ENCODE results near the gene NSUN6.
"Not testable (repeated sequence)": the region's sequence is repeated elsewhere in the genome, so short reads cannot be mapped to it uniquely, and the experiment has no call there.

NSUN6 gene

DNA sequence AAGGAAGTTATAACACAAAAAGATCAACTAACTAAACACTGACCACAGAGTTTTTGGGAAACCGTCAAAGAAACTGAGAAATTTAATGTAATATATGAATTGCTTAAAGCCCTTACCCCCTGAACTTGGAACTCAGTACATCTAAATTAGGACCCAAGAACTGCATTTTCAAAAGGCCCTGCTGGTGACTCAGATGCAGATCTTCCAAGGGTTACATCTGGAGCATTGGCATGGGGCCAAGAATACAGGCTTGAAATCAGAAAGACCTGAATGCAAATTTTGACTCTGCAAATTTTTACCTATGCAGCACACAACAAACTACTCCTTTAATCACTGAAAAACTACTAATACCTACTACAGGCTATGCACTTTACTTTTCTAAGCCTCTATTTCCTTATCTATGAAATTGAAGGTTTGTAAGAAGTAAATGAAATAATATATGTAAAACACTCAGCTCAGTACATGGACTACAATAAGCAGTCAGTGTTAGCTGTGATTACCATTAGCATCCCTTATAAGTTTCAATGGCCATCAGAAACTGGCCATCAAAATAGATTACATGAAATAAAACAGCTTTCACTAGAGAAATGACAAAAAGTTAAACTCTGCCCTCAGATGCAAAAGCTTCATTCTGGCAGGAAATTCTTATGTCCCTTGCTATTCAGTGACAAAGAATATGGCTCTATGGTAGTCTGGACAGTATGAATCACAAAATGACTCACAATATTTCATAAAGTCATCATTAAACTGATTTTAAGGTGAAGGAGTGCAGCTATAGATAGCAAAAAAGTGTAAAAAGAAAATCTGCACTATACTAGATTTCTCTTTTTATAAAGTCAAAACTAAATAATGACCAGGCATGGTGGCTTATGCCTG lies 43.6 kb downstream of the NSUN6 start:
- DNase-seq = peak; percentile 53

DNA sequence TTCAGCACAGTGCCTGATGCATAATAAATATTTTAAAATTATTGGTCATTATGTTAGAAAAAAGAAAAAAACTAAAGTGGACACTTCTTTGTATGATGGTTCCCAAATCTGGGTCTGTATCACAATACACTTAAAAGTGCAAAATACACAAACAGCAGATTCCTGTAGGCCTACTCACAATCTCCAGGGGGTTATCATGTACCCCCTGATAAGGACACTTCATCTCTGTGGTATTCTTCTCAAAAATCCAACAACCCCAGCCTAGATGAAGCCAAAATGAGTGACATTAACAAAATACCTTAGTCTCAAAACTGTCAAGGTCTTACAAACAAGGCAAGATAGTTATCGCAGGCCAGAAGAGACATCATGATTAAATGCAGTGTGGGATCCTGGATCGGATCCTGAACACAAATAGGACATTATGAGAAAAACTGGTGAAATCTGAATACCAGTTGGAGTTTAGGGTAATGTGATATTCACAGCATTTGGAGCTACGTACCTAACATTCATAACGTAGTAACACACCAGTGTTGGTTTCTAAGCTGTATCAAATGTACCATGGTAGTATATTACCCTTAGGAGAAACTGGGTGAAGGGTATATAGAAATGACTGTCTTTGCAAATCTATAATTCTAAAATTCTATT lies 45.2 kb downstream of the NSUN6 start:
- no peak for DNase-seq

DNA sequence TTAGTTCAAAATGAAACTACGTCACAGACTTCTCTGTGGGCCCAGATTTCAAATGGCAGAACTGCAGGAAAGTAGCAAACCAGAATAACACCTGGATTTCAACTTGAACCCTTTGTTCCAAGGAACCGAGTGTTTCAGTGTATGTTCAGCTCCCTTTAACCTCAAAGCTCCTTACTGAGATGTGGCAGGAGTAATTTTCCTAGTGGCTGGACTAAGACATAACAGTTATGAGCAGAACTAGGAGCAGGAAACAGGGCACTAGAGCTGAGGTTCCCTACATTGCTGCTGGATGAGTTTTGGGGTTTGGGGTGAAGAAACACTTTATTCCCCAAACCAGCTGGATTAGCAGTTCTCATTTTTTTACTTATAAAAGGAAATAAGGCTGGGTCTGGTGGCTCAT lies 50.1 kb downstream of the NSUN6 start:
- DNase-seq = no peak

DNA sequence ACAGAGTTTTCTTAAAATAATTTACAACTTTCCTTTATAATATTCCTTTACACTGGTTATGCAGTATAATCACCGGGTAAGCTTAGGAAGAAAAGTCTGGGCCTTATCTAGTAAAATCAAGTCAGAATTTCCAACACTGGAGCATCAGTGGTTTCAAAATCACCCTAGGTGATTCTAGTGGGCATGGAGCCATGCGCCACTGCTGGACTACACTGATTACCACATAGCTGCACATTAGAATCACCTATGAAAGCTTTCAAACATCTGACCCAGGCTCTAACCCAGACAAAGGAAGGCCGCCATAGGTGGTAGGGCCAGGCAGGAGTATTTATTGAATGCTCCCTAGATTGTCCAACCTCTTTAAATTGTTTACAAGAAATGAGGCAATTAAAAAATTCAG lies 52.0 kb downstream of the NSUN6 start:
- no peak for DNase-seq

DNA sequence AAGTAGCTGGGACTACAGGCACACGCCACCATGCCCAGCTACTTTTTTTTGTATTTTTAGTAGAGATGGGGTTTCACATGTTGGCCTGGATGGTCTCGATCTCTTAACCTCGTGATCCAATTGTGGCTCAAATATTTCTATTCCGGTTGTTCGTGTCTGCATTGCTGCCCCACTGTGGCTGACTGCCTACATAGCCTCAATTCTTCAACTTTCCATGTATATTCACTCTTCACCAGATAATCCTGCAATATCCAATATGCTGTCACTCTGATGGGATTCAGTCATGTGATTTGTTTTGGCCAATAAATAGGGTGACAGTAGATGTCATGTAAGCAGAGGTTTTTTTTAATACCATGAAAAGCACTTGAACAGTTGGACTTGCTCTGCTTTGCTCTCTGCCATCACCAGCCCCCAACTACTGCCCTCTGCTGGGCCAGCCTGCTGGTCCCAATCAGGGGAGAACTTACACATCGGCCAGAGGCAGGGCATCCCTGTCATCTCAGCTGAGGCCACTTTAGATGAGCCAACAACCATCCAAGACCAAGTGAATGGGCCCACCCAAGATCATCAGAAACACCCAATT lies 56.7 kb downstream of the NSUN6 start:
- DNase-seq = peak; percentile 59

GRCh38 chr10:18591141-18591540 lies 60.2 kb downstream of the NSUN6 start:
- not testable (repeated sequence) for DNase-seq

DNA sequence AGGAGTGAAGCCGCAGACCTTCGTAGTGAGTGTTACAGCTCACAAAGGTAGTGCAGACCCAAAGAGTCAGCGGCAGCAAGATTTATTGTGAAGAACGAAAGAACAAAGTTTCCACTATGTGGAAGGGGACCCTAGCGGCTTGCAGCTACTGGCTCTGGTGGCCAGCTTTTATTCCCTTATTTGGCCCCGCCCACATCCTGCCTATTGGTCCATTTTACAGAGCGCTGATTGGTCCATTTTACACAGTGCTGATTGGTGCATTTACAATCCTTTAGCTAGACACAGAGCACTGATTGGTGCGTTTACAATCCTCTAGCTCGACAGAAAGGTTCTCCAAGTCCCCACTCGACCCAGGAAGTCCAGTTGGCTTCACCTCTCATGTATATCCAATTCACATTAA lies 64.8 kb downstream of the NSUN6 start:
- not testable (repeated sequence) for DNase-seq

DNA sequence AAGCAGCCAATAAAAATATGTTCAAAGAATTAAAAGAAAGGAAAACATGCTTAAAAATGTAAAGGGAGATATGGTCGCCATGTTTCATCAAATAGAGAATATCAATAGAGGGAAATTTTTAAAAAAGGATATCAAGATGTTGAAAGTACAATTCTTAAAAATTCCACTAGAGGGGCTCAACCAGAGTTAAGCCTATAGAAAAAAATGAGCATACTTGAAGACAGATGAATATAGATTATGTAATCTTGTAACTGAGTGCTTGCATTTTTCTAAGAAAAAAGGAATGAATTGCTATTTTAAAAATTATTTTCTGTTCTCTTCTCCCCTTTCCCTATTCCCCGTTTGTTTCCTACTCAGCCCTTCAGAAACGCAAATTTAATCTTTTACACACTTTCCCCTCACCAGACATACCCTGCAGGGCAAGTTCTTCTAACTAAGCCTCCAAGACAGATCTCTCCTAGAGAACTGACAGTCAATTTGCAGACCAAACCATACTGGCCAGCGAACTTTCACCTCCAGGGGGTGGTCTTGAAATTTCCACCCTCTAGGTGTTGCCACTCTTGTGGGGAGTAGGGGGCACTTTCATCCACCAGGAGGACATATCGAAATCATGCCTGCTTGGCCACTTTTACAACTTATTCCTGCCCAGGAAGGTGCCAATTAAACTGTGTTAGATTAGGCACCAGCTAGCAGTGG lies 67.7 kb downstream of the NSUN6 start:
- peak; percentile 85 for DNase-seq

DNA sequence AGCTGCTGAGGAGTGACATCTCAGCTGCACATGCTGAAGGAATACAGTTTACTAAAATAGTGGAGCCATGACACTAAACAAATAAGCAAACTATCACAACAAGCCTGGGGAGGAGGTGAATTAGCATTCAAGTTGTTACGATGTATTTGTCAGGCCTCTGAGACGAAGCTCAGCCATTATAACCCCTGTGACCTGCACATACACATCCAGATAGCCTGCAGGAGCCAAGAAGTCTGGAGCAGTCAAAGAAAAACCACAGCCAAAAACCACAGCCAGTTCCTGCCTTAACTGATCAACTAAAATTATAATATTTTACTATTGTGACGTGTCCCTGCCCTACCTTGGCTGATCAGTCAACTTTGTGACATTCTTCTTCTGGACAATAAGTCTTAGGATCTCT lies 68.6 kb downstream of the NSUN6 start:
- peak; percentile 93 for DNase-seq

DNA sequence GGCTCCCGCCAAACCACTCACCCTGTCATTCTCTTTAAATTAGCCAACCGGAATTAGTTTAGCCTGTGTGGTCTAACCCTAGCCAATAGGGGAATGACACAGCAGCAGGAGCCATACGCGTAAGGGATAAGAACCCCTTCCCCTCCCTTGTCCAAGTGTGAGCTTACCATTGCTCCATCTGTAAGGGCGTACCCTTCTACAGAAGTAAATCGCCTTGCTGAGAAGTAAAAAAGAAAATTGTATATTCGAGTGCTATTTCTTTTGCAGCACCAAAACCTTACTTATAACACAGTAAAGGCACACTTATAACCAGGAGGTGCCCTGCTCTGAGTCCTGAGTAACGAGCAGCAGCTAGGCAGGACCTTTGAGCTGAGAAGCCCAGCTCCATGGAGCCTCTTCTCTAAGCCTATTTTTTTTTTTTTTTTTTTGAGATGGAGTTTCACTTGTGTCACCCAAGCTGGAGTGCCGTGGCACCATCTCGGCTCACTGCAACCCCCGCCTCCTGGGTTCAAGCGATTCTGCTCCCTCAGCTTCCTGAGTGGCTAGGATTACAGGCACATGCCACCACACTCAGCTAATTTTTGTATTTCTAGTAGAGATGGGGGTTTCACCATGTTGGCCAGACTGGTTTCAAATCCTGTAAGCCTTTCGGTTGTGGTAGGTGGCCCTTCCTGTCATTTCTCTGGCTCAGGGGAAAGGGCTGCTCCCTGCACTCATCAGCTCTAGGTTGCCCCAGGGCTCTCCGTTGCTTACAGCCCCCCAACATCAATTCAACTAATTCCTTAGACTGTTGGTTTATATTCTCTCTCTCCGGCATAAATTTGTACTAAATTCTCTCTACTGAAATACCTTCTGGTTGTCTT lies 73.3 kb downstream of the NSUN6 start:
- DNase-seq = no peak

DNA sequence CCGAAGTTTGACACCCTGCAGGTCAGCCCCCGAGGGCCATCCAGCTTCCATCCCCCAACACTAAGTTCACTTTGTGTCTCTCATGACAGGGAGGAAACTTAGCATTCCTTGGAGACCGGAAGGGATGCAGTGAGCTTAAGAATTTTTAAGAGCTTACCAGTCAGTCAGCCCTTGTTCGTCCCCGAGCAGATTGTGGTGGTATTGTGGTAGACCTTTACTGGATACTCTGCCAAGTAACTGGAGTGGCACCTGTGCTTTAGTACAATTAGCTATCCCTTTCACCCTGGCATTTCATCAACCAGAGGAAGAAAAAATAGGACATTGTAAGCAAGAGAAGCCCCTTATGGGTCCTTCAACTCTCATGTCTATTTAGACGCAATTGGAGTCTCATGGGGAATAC lies 74.8 kb downstream of the NSUN6 start:
- DNase-seq = no peak

- DNase-seq = no peak
These were observed 78.3 kb downstream of the NSUN6 start for GRCh38 chr10:18572959-18573561.

GRCh38 chr10:18571780-18572179 lies 79.6 kb downstream of the NSUN6 start:
- DNase-seq = no peak

- no peak for DNase-seq
These were observed 80.3 kb downstream of the NSUN6 start for GRCh38 chr10:18571076-18571475.

DNA sequence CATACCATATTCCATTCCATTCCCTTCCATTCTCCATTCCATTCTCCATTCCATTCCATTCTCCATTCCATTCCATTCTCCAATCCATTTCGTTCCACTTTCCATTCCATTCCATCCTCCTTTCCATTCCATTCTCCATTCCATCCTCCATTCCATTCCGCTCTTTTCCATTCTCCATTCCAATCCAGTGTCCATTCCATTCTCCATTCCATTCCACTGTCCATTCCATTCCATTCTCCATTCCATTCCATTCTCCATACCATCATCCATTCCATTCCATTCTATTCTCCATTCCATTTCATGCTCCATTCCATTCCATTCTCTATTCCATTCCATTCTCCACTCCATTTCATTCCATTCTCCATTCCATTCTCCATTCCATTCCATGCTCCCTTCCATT lies 81.0 kb downstream of the NSUN6 start:
- not testable (repeated sequence) for DNase-seq

- no peak for DNase-seq
These were observed 84.0 kb downstream of the NSUN6 start for GRCh38 chr10:18567343-18567856.

DNA sequence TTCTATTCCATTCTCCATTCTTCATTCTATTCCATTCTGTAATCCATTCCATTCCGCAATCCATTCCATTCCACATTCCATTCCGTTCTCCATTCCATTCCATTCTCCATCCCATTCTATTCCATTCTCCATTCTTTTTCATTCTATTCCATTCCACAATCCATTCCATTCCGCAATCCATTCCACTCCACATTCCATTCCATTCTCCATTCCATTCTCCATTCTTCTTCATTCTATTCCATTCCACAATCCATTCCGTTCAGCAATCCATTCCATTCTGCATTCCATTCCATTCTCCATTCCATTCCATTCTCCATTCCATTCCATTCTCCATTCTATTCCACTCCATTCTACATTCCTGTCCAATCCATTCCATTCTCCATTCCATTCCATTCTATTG lies 85.2 kb downstream of the NSUN6 start:
- no peak for DNase-seq

DNA sequence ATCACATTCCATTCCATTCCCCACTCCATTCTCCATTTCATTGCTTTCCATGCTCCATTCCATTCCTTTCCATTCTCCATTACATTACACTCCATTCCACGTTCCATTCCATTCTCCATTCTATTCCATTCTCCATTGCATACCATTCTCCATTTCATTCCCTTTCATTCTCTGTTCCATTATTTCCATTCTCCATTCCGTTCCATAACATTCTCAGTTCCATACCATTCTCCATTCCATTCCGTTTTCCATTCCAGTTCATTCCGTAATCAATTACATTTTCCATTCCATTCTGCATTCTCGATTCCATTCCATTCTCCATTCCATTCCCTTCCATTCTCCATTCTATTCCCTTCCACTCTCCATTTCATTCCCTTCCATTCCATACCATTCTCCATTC lies 86.4 kb downstream of the NSUN6 start:
- no peak for DNase-seq

GRCh38 chr10:18563003-18563726 lies 88.2 kb downstream of the NSUN6 start:
- DNase-seq = no peak

DNA sequence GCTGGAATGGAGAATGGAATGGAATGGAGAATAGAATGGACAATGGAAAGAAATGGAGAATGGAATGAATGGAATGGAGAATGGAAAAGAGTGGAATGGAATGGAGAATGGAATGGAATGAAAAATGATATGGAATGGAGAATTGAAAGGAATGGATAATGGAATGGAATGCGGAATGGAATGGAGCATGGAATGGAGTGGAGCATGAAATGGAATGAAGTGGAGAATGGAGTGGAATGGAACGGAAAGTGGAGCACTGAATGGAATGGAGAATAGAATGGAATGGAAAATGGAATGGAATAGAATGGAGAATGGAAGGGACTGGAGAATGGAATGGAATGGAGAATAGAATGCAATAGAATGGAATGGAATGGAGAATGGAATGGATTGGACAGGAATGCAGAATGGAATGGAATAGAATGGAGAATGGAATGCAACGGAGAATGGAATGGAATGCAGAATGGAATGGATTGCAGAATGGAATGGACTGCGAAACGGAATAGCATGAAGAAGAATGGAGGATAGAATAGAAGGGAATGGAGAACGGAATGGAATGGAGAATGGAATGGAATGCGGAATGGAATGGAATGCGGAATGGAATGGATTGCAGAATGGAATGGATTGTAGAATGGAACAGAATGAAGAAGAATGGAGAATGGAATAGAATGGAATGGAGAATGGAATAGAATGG lies 89.4 kb downstream of the NSUN6 start:
- no peak for DNase-seq

Data from OCI-M1 (cell line).